Heart right ventricle (tissue), 16 donors: ENCODE measurements around the gene GID4. TPM values are rescaled to one million over a fixed set of nuclear protein-coding genes. Genes with fewer than 3 reads are reported as not detected.

Experiments used
- ATAC-seq, 8 donors: fragments of 200-7000 bp; cut with Tn5 transposase; one replicate each; pipeline ENCODE4 v1.9.1; 2020; ENCODE audit warnings: mild to moderate bottlenecking in 8 of 8, moderate library complexity in 8 of 8, moderate number of reproducible peaks in 1 of 8
- DNase-seq, 2 donors: peaks; one replicate each; pipeline ENCODE4 v3.0.0-alpha.2; 2020
- H3K27ac ChIP-seq, 10 donors: fragments of 200-600 bp; sonication (generic) in 2 of 10; one replicate each; pipeline versions ENCODE4 v1.5.0 to v1.8.0; 2020 to 2022; ENCODE audit warnings: mild to moderate bottlenecking in 3 of 10
- H3K27me3 ChIP-seq, 7 donors: fragments of 200-600 bp; one replicate each; pipeline ENCODE4 v1.8.0; 2021 to 2022; ENCODE audit warnings: mild to moderate bottlenecking in 2 of 7
- H3K36me3 ChIP-seq, 9 donors: fragments of 200-600 bp; sonication (generic) in 1 of 9; one replicate each; pipeline versions ENCODE4 v1.5.0 to v1.8.0; 2020 to 2022; ENCODE audit warnings: mild to moderate bottlenecking in 2 of 9
- H3K4me1 ChIP-seq, 9 donors: fragments of 200-600 bp; sonication (generic) in 1 of 9; one replicate each; pipeline versions ENCODE4 v1.5.0 to v1.8.0; 2020 to 2022; ENCODE audit warnings: mild to moderate bottlenecking in 4 of 9
- H3K4me3 ChIP-seq, 10 donors: fragments of 200-600 bp; sonication (generic) in 2 of 10; one replicate each; pipeline versions ENCODE4 v1.5.0 to v1.8.0; 2020 to 2022; ENCODE audit warnings: mild to moderate bottlenecking in 7 of 10, moderate library complexity in 2 of 10
- H3K9me3 ChIP-seq, 11 donors: fragments of 200-600 bp in 10 of 11; sonication (generic) in 2 of 11; one replicate each; pipeline versions ENCODE4 v1.5.0 to v1.8.0; 2013 to 2022; ENCODE audit warnings: mild to moderate bottlenecking in 2 of 11, control low read depth in 1 of 11, moderate library complexity in 1 of 11
- WGBS, 2 donors: extraction: QIAGEN DNeasy Blood & Tissue Kit; methylation state at CpG; one replicate each; pipeline ENCODE4 v1.1.7; 2013; ENCODE audit warnings: inconsistent platforms in 1 of 2; 5-methylcytosine and 5-hydroxymethylcytosine counted together
- intact Hi-C, 10 donors: fragments of 100-400 bp; cut with DNase I; formaldehyde crosslinking; loops; one replicate each; pipeline versions ENCODE4 v1.11.1 to v1.14.2; 2022
- polyA plus RNA-seq, 2 donors: library from polyadenylated mRNA; stranded (reverse); fragments of 200-250 nt; gene quantifications; one replicate each; pipeline ENCODE4 v1.2.3, GENCODE V29; 2013
- total RNA-seq, 10 donors: library from RNA; stranded (reverse); fragmentation: NEBNext Ultra II Directional in 3 of 10; extraction: Animal tissue kit (Norgen Biotek cat#: 25700) in 3 of 10; gene quantifications; one replicate each; pipeline versions ENCODE4 v1.2.1 to v1.2.4, GENCODE V29; 2021 to 2023
- TF ChIP-seq, protein P1 (sequence below), 9 donors: fragments of 200-600 bp; sonication (generic) in 2 of 9; IDR thresholded peaks; one replicate each; pipeline versions ENCODE4 v1.5.0 to v1.8.0; 2021 to 2022; ENCODE audit warnings: antibody characterized with exemption in 9 of 9, mild to moderate bottlenecking in 5 of 9, moderate library complexity in 1 of 9
- donor health status: Arrhythmogenic right ventricular cardiomyopathy.
- donor health status: ischemic (EF 13 %, LVEDD 7.1; RV severe dilation, severe dysfunction).
- donor health status: healthy with polysubstance abuse.
- donor health status: DM: no; HTN: yes; CAD: no.
- donor health status: DM: no; HTN: no; CAD: no.
- donor health status: ischemic (EF 25% LVEDD 6.9; RV normal size, moderate dysfunction).
- donor health status: ischemic (EF 25% LVEDD 5.7; RV mildly dilated, moderate dysfunction).
- donor health status: healthy.
- donor health status: DM: yes; HTN: yes; CAD: no.
- donor health status: Ischemic cardiomyopathy.
- donor health status: ischemic (EF 35%, LVEDD 5.7; RV mildly dilated, moderate dysfunction).
- donor health status: nonischemic (EF 11% LVEDD 7.7; RV severe dilation, severe dysfunction).
- donor health status: DM: yes; HTN: yes; CAD: no.
- donor health status: PGD.
- donor health status: ischemic (EF 29% LVEDD 5.4; RV normal size, mild dysfunction).
- donor health status: nonischemic (EF 23%, LVEDD 6.1; RV moderate dilation, normal function).

GID4 gene
- total and polyA plus RNA-seq, 12 donors, result 7.0 to 23.7 (median 17.1) TPM

DNA sequence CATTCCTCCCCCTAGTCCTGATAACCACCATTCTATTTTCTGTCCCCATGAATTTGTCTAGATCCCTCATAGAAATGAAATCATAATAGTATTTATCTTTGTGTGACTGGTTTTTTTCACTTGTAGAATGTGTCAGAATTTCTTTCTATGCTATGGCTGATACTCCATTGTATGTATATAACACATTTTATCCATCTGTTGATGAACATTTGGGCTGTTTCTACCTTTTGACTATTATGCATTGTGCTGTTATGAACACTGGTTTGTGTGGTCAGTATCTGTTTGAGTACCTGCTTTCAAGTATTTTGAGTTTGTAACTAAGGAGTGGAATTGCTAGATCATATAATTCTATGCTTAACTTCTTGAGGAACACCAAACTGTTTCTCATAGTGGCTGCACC lies 32.5 kb downstream of the GID4 start:
- intact Hi-C loops, result no loop called here

DNA sequence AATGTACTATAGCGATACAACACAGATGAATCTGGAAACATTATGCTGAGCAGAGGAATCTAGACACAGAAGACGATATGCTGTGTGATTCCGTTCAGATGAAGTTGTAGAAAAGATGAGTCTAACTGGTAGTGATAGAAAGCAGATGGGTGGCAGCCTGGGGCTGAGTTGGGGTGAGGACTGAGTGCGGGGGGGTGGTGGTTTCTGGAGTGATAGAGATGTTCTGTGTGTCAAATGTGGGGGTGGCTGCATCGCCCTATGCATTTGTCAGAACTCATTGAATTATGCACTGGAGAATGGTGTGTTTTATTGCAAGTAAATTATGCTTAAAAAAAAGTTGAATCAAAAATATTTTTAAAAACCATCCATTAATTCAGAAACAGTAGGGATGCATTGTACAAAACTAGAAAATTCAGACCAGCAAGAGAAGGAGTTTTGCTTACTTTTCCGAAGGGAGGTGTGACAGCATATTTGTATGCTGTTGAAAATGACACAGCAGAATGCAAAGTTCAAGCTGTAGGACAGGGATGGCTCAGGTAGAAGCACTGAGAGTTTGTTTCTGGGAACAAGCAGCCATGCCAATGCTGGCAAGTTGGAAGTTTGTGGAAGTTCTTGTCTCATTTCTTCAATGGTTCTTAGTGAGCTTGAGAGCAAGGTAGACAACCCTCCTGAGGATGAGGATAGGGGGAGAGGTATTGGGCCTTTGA lies 35.5 kb downstream of the GID4 start:
- Histone ChIP-seq H3K9me3 (no peaks in the 10 kb centered on the region), H3K4me1 (peaks cover 0 to 6% (median 0%) of the 10 kb centered on the region in 9 donors), H3K4me3 (no peak overlapping the region), H3K27me3 (peaks cover 0 to 6% (median 0%) of the 10 kb centered on the region in 7 donors), H3K36me3 (no peaks in the 10 kb centered on the region), H3K27ac (no peak overlapping the region)
- DNase-seq (no peak), ATAC-seq (no peak)
- TF ChIP-seq, protein P1, sequence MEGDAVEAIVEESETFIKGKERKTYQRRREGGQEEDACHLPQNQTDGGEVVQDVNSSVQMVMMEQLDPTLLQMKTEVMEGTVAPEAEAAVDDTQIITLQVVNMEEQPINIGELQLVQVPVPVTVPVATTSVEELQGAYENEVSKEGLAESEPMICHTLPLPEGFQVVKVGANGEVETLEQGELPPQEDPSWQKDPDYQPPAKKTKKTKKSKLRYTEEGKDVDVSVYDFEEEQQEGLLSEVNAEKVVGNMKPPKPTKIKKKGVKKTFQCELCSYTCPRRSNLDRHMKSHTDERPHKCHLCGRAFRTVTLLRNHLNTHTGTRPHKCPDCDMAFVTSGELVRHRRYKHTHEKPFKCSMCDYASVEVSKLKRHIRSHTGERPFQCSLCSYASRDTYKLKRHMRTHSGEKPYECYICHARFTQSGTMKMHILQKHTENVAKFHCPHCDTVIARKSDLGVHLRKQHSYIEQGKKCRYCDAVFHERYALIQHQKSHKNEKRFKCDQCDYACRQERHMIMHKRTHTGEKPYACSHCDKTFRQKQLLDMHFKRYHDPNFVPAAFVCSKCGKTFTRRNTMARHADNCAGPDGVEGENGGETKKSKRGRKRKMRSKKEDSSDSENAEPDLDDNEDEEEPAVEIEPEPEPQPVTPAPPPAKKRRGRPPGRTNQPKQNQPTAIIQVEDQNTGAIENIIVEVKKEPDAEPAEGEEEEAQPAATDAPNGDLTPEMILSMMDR (IDR thresholded peaks at IDR 0.05), result no peak
- intact Hi-C loops, result no loop called here
- WGBS, 2 donors, result 80 to 83% methylated on average over 6 of the region's 6 CpGs

More for the DNA sequence above, 32.5 kb downstream of the GID4 start:
- ATAC-seq (no peak), DNase-seq (no peak)
- TF ChIP-seq, protein P1 (IDR thresholded peaks at IDR 0.05), result no peak
- peaks cover 0 to 6% (median 0%) of the 10 kb centered on the region in 7 donors for H3K27me3 ChIP-seq
- peaks cover 0 to 6% (median 0%) of the 10 kb centered on the region in 9 donors for H3K4me1 ChIP-seq
- no peak overlapping the region for H3K27ac ChIP-seq
- H3K9me3 ChIP-seq, result no peaks in the 10 kb centered on the region
- no peak overlapping the region for H3K4me3 ChIP-seq
- H3K36me3 ChIP-seq, result peaks cover 0 to 12% (median 0%) of the 10 kb centered on the region in 9 donors

DNA sequence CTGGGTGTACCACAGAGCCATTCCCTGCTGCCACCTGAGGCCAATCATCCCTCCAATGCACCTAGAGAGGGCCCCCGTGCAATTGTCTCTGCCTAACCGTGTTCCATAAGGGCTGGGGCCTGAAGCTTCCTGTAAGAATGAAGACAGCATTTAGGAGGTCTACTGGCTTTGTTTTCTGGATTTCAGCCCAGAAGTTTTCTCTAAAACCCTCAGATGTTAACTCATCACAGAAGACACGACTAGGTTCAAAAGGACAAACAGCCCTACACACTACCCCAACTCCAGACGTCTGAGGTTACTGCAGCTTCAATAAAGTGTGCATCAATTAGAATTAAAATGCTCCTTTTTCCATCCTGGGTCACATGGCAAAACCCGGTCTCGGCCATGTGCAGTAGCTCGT lies 37.7 kb downstream of the GID4 start:
- ATAC-seq, result no peak
- H3K9me3 ChIP-seq, result no peaks in the 10 kb centered on the region

DNA sequence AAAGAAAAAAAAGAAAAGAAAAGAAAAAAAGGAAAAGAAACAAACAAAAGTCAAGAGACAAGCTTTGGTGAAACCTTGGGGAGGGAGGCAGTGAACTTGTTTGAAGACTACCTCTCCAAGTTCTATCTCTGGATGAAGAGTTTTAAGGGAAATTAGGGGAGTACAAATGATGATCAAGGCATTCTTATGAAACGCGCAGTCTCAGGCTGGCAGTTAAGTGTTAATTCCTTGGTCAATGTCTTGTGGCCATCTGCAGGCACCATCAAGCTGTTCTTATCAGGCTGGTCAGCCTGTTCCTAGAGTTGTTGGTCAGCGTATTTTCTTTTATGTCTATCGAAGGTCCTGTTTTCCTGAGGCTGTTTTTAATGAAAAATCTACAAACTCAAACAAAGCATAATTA lies 40.3 kb downstream of the GID4 start:
- Histone ChIP-seq H3K27me3 (peaks cover 0 to 6% (median 0%) of the 10 kb centered on the region in 7 donors), H3K4me1 (no peaks in the 10 kb centered on the region), H3K4me3 (no peak overlapping the region), H3K27ac (no peak overlapping the region), H3K36me3 (no peaks in the 10 kb centered on the region), H3K9me3 (no peaks in the 10 kb centered on the region)
- intact Hi-C loops, result no loop called here
- DNase-seq (no peak), ATAC-seq (no peak)
- TF ChIP-seq, protein P1 (IDR thresholded peaks at IDR 0.05), result no peak
- WGBS, 2 donors, result 62 to 64% methylated on average over 4 of the region's 4 CpGs

More for the DNA sequence above, 37.7 kb downstream of the GID4 start:
- intact Hi-C loops, result no loop called here
- no peak overlapping the region for H3K27ac ChIP-seq
- peaks cover 0 to 6% (median 0%) of the 10 kb centered on the region in 7 donors for H3K27me3 ChIP-seq
- 61 to 67% methylated on average over 7 of the region's 7 CpGs for WGBS, 2 donors
- no peak for DNase-seq
- no peaks in the 10 kb centered on the region for H3K36me3 ChIP-seq
- TF ChIP-seq, protein P1 (IDR thresholded peaks at IDR 0.05), result no peak
- no peaks in the 10 kb centered on the region for H3K4me1 ChIP-seq
- H3K4me3 ChIP-seq, result no peak overlapping the region
